NCI-H128 (cell line): ENCODE results near the gene GGTLC2.
"Not testable (repeated sequence)": the region's sequence is repeated elsewhere in the genome, so short reads cannot be mapped to it uniquely, and the experiment has no call there.

Experiments used
- DNase-seq: peaks from one replicate; lab custom pipeline; 2025; ENCODE audit not compliant: unreplicated experiment; lab: John Stamatoyannopoulos, UW

GGTLC2 gene

GRCh38 chr22:22636260-22636659 lies 8.2 kb upstream of the GGTLC2 start:
- DNase-seq = not testable (repeated sequence)

GRCh38 chr22:22638313-22638712 lies 6.1 kb upstream of the GGTLC2 start:
- DNase-seq = not testable (repeated sequence)

GRCh38 chr22:22642255-22642654 lies 2.2 kb upstream of the GGTLC2 start:
- not testable (repeated sequence) for DNase-seq

GRCh38 chr22:22645969-22646368 lies 1.6 kb downstream of the GGTLC2 start:
- not testable (repeated sequence) for DNase-seq

- not testable (repeated sequence) for DNase-seq
Observed at GRCh38 chr22:22647952-22648351, 3.5 kb downstream of the GGTLC2 start.

GRCh38 chr22:22648863-22649536 lies 4.6 kb downstream of the GGTLC2 start:
- DNase-seq = not testable (repeated sequence)

GRCh38 chr22:22649761-22650160 lies 5.3 kb downstream of the GGTLC2 start:
- not testable (repeated sequence) for DNase-seq

- not testable (repeated sequence) for DNase-seq
Observed at GRCh38 chr22:22650398-22650797, 6.0 kb downstream of the GGTLC2 start.

- DNase-seq = not testable (repeated sequence)
Observed at GRCh38 chr22:22650803-22651515, 6.5 kb downstream of the GGTLC2 start.

GRCh38 chr22:22651593-22651992 lies 7.2 kb downstream of the GGTLC2 start:
- DNase-seq = not testable (repeated sequence)

GRCh38 chr22:22652102-22652501 lies 7.7 kb downstream of the GGTLC2 start:
- not testable (repeated sequence) for DNase-seq

GRCh38 chr22:22652573-22652972 lies 8.2 kb downstream of the GGTLC2 start:
- DNase-seq = not testable (repeated sequence)

GRCh38 chr22:22653677-22654381 lies 9.4 kb downstream of the GGTLC2 start:
- DNase-seq = not testable (repeated sequence)

GRCh38 chr22:22655452-22656290 lies 11.3 kb downstream of the GGTLC2 start:
- no peak for DNase-seq

GRCh38 chr22:22657712-22658111 lies 13.3 kb downstream of the GGTLC2 start:
- DNase-seq = no peak

GRCh38 chr22:22661275-22661674 lies 16.9 kb downstream of the GGTLC2 start:
- no peak for DNase-seq

- DNase-seq = no peak
Observed at GRCh38 chr22:22662095-22662494, 17.7 kb downstream of the GGTLC2 start.

GRCh38 chr22:22663861-22664800 lies 19.7 kb downstream of the GGTLC2 start:
- no peak for DNase-seq

- no peak for DNase-seq
Observed at GRCh38 chr22:22666307-22667091, 22.1 kb downstream of the GGTLC2 start.
